Activated T-helper 1 cell treated with anti-CD3 and anti-CD28 coated beads, Interleukin-2, amount 50 U/mL, for 16 hours (primary cell): ENCODE data around the gene ENOX1.
"Not testable (repeated sequence)": the region's sequence is repeated elsewhere in the genome, so short reads cannot be mapped to it uniquely, and the experiment has no call there.

ENCODE experiments used
- DNase-seq, 2 donors: peaks; one replicate each; pipeline ENCODE4 v3.0.0-alpha.2; 2020; ENCODE audit warnings: low read depth in 1 of 2, low spot score in 1 of 2

Gene ENOX1

DNA sequence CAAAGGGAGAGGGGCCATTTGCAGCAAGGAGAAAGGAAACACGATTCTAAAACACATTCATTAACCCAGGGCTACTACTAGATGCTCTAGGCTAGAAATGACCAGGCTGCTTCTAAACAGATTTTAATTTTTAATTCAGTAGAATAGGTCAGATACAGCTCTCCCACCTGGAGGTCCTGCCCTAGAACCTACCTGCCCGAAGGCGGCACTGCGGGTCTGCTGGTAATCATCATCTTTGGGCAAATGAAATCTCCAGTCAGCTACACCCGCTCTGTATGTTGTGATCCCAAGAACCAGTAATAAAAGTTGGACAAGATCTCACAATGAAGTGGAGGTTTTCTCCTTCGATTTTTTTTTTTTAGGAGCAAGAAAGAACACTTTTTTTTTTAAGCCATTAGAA lies 345.3 kb downstream of the ENOX1 start:
- DNase-seq, result no peak

- DNase-seq, result no peak
These were observed 352.6 kb downstream of the ENOX1 start for GRCh38 chr13:43434191-43434590.

DNA sequence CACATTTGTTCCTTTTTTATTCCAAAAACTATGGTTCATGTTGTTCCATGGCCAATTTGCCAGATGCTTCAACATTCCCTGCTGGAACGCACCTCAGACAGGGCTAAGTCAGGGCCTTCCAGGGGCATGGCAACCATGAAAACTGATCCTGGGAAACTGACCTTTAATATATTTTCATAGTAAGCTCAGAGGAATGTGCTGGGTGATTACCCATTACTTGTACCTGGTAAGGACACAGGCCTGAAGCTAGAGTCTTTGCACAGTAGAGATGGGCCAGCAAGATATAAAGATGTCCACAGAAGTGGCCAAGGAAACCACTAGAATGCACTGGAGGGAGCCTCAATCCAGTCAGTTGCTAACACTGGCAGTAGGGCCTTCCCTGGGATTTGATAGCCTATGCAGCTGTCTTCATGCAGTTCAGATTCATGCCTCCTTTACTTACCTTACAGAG lies 353.1 kb downstream of the ENOX1 start:
- no peak for DNase-seq

- no peak for DNase-seq
These were observed 353.8 kb downstream of the ENOX1 start for GRCh38 chr13:43432958-43433357.

DNA sequence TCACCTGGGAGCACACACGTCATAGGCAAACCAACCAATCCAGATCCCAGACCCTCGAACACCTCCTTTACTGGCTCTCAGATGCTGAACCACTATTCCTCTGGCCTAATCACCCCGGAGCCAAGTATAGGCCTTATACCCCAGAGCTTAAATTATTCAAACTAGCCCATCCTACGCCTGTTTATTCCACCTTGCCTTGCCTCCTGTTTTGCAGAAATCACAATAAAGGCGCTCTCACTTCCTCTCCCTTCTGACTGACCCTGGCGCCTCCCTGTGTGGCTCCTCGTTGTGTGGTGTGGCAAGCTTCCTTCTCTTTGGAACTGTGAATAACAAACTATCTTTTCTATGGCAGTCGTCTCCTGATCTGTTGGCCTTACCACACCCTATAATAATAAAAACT lies 354.9 kb downstream of the ENOX1 start:
- DNase-seq, result no peak

GRCh38 chr13:43431290-43431716 lies 355.5 kb downstream of the ENOX1 start:
- DNase-seq, result no peak

DNA sequence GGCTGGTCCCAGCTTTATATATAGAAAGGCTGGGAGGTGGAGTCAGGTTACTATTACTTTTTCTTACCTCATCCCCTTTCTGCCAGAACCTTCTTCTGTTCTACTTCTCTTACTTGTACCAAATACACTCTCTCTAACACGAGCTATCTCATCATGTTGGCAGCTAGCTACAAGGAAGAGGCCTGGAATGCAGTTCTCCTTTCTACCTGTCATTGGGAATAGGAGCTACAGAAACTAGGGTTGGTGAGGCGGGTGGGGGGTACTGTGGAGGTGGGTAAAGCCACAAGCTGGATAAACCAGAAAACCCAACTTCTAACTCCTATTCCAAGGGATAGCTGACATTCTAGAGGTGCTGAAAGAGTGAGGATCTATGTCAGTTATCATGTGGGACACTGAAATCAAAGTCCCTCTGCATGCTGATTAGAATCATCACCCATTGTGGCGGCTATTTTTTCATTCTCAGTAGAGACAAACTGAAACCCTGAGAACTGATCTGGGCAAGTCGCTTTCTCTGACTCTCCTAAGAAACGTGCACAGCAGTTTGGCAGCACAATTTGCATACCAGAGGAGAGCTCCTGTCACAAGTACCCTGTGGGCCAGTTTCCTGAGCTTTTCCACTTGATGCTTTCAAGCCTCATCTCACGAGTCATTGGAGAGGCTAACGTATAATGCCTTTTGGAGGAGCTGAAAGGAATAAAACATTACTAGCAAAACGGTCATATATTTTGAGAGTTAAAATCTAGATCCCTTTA lies 358.1 kb downstream of the ENOX1 start:
- no peak for DNase-seq

DNA sequence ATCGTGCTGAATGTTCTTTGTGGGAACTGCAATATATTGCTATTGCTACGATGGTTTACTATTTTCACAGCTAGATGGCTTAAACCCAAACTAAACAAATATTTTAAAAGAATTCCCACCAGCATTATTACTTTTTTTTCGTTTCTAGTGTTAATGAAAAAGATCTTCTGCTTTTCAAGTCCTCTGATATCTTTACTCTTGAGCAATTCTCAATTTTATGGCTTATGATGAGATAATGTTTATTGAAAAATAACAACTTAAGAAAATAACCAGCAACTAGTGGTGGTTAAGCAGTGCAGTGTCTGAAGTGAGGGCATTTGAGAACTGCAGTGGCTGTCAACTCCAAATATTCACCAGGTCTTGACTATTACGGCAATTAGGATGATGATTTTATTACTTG lies 360.4 kb downstream of the ENOX1 start:
- no peak for DNase-seq

DNA sequence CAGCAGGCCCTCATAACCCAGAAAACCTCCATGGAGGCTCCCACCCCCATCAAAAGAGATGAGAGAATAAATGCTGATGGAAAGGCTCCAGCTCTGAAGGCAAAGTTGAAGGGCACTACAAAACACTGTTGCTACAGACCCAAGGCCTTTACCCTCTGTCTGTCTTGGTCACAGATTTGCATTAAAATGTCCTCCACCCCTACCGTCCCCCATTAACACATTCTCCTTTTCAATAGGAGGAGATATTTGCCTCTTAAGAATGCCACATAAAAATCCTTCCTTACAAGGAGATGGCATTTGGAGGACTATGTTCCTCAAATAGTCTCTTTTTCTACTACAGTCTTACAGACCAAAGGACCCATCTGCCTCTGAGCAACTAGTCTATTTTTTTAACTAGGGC lies 361.5 kb downstream of the ENOX1 start:
- no peak for DNase-seq

- no peak for DNase-seq
These were observed 362.4 kb downstream of the ENOX1 start for GRCh38 chr13:43424412-43424811.

DNA sequence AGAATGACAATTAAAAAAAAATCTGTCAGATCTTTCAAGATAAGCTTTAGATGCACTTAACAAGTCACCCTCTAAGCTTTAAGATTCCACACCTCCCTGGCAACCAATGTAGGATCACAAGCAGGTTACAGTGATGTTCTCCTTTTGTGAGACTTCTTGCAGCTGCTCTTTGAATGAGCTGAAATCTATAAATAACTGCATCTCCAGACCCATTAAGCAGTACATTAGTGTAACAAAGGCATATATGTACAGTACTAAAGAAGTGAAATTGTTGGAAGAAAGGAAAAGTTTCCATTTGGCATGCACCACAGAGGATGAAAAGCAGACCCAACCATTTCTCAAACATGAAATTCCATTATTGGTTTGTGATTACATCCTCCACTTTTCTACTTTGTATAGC lies 364.7 kb downstream of the ENOX1 start:
- no peak for DNase-seq

- DNase-seq, result not testable (repeated sequence)
These were observed 369.9 kb downstream of the ENOX1 start for GRCh38 chr13:43416842-43417241.

- DNase-seq, result not testable (repeated sequence)
These were observed 370.4 kb downstream of the ENOX1 start for GRCh38 chr13:43416408-43416807.

DNA sequence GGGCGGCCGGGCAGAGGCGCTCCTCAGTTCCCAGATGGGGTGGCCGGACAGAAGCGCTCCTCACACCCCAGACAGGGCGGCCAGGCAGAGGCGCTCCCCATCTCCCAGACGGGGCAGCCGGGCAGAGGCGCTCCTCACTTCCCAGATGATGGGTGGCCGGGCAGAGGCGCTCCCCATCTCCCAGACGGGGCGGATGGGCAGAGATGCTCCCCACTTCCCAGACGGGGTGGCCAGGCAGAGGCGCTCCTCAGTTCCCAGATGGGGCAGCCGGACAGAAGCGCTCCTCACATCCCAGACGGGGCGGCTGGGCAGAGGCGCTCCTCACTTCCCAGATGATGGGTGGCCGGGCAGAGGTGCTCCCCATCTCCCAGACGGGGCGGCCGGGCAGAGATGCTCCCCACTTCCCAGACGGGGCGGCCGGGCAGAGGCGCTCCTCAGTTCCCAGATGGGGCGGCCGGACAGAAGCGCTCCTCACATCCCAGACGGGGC lies 370.8 kb downstream of the ENOX1 start:
- DNase-seq, result not testable (repeated sequence)

DNA sequence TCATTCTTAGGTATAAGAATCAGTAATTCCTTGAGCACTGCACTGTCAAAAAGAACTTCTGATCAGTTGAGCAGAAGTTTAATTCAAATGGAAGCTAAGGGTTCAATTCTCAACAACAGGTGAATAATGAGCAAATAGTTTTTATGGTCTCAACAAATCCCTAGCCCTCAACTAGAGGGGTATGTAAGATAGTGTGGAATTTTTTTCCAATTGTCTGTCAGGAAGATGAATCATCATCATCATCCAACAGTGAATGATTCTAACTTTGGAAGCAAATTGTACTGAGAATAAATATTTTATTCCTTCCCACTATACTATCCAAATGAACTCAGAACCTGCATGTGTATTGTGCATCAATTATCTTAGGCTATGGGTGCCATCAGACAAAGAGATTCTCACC lies 372.7 kb downstream of the ENOX1 start:
- DNase-seq, result no peak

GRCh38 chr13:43411741-43412140 lies 375.0 kb downstream of the ENOX1 start:
- no peak for DNase-seq

- no peak for DNase-seq
These were observed 375.6 kb downstream of the ENOX1 start for GRCh38 chr13:43411211-43411610.

DNA sequence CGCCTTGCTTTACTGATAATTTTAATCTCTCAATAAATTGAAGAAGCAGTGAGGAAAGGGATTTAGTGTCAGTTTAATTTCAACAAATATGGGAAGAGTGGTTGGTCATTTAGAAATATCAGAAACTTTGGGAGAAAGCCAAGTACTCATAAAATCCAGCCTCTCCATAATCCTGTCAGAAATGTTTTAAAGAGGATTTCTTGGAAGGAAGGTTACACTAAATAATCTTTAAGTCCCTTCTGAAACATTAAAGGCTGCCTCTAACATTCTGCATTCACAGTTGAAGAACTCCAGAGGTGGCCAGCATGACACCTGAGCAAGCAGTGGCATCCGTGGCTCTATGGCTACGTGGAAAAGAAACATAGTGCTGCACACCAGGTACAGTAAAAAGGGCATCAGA lies 378.5 kb downstream of the ENOX1 start:
- DNase-seq, result no peak

DNA sequence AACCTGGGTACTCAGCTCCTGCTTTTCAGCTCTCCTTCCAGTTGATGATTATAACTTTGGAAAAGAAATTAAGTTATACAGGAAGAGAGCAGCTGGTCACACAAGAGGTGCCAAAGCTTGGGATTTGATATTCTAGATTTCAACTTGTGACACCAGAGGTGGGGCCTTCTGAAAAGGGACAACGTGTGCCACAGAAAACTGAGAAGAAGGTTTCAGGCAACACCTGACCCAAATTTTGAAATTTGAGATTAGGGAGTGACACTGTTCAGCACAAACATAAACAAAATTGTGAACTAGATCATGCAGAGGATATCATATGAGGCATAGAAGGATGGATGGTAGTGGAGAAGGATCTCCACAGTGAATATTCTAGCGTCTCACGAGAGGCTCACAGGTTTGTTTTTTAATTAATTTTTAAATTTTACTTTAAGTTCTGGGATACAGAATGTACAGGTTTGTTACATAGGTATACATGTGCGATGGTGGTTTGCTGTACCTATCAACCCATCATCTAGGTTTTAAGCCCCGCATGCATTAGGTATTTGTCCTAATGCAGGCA lies 379.7 kb downstream of the ENOX1 start:
- DNase-seq, result no peak

- DNase-seq, result no peak
These were observed 381.3 kb downstream of the ENOX1 start for GRCh38 chr13:43405457-43405856.

DNA sequence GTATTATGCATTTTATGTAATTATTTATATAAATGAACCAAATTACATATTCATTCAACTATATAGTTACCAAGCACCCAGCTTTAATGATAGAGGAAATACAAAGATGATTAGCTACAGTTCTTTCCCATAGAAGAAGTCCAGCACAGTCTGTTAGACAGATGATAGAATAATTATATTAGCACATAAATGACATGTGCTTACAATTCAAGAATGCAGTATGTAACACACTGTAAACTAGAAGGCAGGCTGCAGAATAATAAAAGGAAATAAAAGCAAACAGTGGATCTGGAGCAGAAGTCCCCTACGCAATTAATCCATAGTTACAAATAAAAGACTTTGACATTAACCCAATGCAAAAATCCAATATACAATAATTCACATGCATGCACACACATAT lies 384.4 kb downstream of the ENOX1 start:
- no peak for DNase-seq

GRCh38 chr13:43401361-43401760 lies 385.4 kb downstream of the ENOX1 start:
- no peak for DNase-seq

DNA sequence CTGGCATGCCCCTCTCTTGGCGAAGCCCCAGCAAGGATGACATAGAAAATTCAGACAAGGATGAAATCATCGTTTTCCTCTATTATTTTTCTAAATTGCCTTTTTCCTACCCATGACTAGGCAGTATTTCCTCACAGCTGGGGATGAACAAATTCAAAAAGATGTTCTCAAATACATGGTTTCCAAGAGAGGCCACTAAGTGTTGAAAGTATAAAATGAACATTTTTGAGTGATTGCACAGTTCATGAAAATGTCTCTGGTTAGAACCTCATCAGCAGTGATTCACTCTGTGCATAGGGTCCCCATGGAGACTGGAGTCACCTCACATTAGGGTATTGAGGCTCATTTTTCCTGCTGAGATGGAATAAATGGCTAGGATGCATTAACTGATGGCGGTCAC lies 389.7 kb downstream of the ENOX1 start:
- no peak for DNase-seq
